ENCODE results near the gene CSNK2B. TPM values are rescaled to one million over a fixed set of nuclear protein-coding genes. Genes with fewer than 3 reads are reported as not detected.

The CSNK2B gene
- total RNA-seq (2022; extraction: Qiagen RNA extraction; ENCODE audit: low read depth): 168 to 197 TPM (median 178 TPM) in 5 replicates

DNA sequence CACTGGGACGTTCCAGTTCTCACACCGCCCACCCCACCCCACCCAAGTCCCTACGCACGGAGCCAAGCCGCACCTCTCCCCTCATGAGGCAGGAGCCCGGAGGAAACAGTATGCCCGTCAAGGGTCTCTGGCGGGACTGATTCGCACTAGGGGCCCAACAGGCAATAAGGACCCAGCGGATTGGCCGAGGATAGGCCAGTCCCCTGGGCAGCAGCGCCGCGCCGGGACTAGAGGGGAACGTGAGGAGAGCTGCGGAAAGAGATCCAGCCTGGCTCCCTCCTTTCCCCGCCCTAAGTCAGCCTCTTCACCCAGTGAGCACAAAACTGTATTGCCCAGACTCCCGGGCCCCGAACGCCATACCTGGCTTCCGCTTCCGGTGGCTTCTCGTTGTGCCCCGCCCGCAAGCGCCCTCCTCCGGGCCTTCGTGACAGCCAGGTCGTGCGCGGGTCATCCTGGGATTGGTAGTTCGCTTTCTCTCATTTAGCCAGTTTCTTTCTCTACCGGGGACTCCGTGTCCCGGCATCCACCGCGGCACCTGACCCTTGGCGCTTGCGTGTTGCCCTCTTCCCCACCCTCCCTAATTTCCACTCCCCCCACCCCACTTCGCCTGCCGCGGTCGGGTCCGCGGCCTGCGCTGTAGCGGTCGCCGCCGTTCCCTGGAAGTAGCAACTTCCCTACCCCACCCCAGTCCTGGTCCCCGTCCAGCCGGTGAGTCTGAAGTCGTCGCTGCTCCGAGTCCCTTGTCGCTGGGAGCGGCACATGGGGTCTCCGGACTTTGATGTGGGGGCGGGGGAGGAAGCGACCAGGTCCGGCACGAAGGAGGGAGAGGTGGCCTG lies at the start of gene CSNK2B:
TSS of gene CSNK2B (plus strand) at position 580 of the 836 bp plus-strand sequence. CDS start 752 bp downstream, outside the sequence.

DNA sequence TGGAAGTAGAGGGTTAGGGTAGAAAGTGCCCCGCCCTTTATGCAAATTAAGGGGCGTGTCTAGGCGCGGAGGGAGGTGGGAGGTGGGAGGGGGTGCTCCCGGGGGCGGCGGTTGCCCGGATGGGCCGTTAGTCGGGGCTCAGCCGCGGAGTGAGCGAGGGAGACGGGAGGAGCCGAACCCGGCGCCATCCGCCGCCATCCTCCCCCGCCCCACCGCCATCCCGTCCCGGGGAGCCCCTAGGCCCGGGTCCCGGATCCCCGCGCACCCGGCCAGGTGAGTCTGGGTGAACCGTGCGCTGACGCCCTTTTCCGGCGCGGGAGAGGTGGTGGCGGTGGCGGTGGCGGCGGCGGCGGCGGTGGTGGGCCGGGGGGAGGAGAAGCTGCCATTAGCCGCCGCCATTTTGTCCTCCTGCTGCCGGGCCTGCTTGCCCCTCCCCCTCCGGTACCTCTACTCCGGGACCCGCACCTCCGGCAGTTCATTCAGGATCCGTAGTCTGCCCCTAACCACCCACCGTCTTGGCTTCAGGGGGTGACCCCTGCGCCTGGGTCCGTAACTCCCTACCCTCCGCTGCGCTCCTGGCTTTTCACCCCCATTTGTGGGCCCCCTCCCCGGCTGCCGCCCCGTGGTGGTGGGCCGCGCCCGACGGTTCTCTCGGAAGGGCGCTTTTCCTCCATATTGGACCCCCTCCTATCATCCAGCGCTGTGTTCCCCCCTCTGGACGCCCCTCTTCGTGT lies 45.1 kb upstream of the CSNK2B start, which contains the start of gene PRRC2A:
TSS of gene PRRC2A (plus strand) at position 130 of the 734 bp plus-strand sequence. CDS start 2,075 bp downstream, outside the sequence.

DNA sequence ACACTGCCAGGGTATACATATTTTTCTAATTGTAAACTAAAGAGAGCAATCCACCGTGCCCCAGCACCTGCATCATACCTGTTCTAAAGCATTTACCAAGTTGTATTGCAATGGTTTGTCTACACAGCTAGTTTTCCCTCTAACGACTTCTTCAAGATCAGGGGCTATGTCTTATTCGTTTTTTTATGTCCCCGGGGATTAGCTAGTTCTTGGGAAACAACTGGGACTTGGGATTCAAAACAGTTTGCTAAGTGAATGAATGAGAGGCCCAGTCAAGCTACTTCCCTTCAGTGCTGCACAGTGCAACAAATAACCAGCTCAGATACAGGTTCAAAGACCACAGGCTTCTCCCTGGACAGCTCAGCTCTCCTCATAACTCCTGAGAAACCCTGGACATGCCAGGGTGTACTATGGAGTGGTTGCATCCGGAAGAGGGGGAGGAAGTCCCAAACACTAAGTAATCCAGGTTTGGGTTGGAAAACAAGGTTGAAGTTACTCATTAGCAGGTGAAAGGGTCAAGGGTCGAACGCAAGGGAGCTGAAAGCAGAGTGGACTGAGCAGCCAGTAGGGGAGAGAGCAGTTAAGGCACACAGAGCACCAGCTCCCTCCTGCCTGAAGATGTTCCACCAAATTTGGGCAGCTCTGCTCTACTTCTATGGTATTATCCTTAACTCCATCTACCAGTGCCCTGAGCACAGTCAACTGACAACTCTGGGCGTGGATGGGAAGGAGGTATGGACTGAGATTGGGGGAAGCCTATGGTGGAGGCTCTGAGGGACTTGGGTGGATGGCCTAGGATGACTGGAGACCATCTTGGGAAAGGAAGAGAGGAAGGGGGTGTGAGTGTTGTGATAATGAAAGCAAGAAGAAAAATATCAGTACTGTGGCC lies 10.3 kb upstream of the CSNK2B start, which contains the start of gene APOM:
TSS of gene APOM (plus strand) at position 546 of the 889 bp plus-strand sequence. CDS start at position 619, 73 bp downstream.

DNA sequence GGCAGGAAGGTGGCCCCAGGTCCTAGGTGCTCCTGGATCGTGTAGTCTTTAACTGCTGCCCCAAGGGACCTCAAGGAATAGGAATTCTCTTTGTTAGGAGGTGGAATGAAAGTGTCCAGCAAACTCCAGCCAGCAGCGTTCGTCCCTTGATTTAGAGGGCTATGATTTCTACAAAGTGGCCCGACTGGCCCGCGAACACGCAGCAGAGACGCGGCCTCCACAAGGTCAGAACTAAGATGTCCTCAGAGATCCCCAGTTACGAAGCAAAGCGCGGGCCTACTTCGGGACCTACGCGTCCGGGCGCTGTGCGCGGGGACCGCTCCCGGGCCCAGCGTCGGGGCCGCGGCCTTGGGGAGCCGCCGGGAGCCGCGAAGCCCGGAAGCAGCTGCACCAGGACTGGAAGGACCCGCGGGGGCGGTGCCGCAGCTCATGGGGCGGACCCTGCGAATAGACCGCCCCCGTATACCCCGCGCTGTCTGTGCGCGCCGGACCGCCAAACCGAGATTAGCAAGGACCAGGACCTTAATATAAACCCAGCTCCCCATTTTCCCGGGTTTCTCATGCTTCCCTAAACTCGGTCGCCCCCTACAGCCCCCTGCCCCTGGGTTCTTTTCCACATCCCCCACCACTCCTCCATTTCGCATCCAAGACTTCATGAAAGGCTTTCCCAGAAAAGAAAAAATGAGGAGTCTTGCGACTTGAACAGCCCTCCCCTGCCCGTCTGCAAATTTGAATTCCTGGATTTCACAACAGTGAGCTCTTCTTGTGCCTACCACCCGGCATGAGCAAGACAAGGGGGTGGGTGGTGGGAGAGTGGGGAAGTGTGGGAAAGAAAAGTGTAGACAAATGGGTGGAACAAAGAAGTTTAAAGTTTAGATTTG lies 5.3 kb upstream of the CSNK2B start, which contains the start of gene C6orf47:
TSS of gene C6orf47 (minus strand) at position 398 of the 881 bp plus-strand sequence. CDS start 831 bp downstream, outside the sequence.

DNA sequence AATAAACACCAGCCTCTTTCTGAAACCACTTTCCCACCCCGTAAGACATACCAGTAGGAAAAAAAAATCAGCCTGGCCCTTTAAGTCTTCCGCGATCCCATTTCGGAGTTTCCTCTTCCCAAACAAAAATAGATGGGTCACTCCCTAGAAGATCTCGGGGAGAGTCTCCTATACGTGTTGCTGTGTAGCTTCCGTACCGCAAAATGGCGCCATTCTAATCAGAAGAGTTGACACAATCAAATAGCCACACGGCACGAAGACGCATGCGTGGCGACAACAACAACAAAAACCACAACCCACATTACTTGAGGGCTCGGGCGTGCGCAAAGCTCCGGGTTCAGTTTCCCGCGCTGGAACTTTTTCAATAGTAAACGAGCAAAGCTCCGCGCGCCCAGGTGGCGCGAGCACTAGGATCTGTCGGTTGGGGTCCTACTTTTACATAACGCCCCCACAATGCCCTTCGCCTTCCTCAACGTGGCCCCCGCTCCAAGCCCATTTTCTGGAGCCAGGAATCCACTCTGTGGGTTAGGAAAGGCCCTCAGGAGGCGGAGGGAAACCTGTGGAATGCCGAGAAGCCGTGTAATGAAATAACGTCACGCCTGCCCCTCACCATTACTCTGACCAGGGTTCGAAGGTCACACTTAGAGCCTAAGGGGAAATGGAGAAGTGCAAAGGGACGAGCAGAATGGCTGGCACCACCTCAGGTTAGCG lies 935 bp upstream of the CSNK2B start, which contains the start of gene GPANK1:
TSS of gene GPANK1 (minus strand) at position 208 of the 711 bp plus-strand sequence. CDS start 519 bp downstream, outside the sequence.

DNA sequence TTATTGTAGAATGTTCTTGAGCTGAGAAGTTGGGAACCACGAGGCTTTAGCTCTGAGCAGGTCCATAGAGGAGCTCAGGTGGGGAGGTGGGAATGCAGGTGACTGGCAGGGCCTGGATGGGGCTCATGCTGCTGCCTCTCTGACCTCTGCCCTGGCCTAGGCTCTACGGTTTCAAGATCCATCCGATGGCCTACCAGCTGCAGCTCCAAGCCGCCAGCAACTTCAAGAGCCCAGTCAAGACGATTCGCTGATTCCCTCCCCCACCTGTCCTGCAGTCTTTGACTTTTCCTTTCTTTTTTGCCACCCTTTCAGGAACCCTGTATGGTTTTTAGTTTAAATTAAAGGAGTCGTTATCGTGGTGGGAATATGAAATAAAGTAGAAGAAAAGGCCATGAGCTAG lies 3.8 kb downstream of the CSNK2B start, which contains the start of gene LY6G5B:
TSS of gene LY6G5B (plus strand) at position 301 of the 400 bp plus-strand sequence. CDS start 975 bp downstream, outside the sequence.

DNA sequence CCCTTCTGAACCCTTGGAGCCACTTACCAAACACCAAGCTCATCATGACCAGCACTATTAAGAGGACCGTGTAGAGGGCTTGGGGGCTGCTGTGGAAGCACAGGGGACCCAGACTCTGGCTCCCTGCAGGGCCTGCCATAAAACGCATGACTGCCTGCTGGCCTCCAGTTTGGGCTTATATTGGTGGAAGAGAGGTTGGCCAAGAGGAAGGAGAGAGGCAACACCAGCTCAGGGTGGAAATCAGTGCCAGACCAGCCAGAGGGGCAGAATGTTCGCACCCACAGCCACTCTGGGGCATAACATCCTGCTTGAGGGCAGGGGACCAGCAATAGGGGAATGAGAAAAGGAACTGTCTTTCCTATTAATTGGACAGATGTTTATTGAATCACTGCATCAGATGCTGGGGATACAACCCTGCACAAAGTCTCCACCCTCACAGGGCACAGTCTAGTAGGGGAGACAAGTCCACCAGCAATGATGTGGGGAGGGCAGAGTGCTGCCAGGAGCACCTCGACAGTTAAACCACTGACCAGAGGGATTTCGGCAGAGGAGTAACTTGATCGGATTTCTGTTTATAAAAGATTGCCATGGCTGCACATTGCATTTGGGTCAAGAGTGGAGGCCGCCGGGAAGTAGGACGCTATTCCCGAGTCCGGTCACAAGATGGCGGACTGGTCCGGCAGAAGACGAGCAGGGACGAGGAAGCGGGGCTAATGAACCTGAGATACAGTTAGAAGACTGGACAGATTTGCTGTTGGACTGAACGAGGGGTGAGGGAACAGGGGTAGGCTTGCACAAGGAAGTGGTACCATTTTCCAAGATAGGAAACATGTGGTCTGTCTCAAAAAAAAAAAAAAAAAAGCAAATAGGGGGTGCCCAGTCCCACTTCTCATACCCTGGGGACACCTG lies 14.6 kb downstream of the CSNK2B start, which contains the start of gene LY6G5C:
TSS of gene LY6G5C (minus strand) at position 842 of the 909 bp plus-strand sequence. CDS start at position 148, 694 bp downstream.

DNA sequence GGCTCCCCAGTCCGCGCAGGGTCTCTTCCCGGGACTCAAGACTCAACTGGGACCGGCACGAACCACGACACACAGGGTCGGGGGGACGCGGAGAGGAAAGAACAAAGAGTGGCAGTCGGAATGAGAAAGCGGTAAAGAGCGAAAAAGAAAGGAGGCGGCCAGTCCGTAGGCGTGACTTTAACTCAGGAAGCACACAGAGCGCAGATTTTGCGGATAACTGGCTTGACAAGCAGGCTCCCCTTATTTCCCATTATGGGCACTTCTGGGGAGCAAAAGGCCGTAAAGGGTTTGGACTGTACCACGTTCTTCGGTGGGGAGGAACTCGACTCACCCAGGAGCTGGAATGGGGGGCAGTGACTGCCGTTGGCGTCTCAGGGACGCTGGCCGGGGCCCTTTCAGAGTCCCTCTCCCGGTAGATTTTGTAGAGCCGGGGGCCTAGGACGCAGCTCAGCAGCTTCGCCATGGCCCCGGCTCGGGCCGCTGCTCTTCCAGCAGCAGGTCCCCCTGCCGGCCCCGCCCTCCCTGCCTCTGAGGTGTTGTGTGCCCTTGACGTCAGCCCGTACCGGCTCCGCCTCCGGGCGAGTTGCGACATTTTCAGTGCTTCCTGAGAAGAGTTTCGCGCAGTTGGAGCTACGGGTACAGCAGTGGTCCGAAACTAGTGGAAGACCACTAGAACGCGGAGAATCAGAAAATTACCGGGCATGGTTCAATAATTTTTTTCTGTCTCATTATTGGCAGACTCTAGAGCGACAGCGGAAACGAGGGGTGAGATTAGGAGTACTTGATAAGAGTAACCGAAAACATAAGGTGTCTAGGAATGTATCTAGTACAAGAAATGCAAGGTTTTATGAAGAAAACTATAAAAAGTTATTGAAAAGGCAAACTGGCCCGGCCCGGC lies 37.2 kb downstream of the CSNK2B start, which contains the start of gene ABHD16A:
TSS of gene ABHD16A (minus strand) at position 506 of the 898 bp plus-strand sequence. CDS start at position 463, 43 bp downstream.

DNA sequence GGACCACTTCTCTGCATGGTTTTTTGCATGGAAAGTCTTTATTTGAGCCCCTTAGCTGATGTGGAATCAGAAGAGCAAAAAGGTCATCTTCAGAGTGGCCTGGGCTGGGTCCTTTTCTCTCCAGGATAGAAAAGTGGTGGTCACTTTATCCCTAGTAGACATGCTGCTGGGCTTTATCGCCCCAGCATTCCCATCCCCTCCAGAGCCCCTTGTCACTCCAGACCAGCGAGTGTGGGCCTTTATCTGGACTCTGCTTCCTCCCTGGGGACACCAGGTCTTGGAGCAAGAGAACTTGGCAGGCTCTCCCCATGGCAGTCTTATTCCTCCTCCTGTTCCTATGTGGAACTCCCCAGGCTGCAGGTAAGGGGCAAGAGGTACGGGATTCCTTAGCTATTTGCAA lies 40.7 kb downstream of the CSNK2B start, which contains the start of gene LY6G6F:
TSS of gene LY6G6F (plus strand) at position 268 of the 400 bp plus-strand sequence. CDS start at position 309, 41 bp downstream.

DNA sequence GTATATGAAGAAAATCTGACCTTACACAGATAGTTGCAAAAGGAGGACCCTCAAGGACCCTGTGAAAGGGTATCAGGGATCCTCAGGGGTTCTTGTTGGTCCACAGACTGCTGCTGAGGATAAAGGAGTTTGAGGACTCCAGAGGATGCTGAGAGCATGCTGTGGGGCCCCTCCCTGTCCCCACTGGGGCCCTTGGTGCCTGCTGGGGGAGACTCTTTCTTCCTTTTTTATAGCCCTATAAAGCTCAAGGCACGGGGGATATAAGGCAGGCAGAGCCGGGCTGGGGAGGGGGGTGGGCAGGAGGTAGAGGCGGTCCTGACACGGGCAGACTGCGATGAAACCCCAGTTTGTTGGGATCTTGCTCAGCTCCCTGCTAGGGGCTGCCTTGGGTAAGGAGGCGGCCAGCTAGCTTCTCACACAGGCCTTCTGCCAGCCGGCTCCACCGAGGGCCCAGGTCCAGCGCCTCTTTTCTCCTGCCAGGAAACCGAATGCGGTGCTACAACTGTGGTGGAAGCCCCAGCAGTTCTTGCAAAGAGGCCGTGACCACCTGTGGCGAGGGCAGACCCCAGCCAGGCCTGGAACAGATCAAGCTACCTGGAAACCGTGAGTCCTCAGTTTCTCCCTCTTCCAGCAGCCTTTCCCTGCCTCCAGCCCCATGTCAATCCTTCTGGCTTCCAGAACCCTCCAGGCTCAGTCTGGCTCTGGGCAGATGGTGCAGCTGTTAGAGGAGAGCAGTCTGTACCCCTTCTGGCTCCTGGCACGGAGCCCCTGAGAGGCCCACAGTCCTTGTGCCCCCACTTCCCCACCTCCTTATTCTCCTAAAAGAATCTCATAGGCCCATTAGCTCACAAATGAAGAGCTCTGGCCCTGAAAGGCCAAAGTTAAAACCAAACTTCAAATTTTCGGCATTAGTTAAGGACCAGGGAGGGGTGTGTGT lies 49.4 kb downstream of the CSNK2B start, which contains the start of gene LY6G6D:
TSS of gene LY6G6D (plus strand) at position 327 of the 937 bp plus-strand sequence. CDS start at position 335, 8 bp downstream.

Other genes with a start within 250 kb of the CSNK2B start
- gene MICB, start 167.9 kb upstream of the CSNK2B start, total RNA-seq (2022; extraction: Qiagen RNA extraction; ENCODE audit: low read depth): 6.0 to 8.4 TPM (median 7.5 TPM) in 5 replicates
- not detected in 5 replicates for gene MCCD1, start 137.1 kb upstream of the CSNK2B start, total RNA-seq (2022; extraction: Qiagen RNA extraction; ENCODE audit: low read depth)
- 340 to 430 TPM (median 406 TPM) in 5 replicates for gene DDX39B, start 124.1 kb upstream of the CSNK2B start, total RNA-seq (2022; extraction: Qiagen RNA extraction; ENCODE audit: low read depth)
- gene ATP6V1G2, start 119.5 kb upstream of the CSNK2B start, total RNA-seq (2022; extraction: Qiagen RNA extraction; ENCODE audit: low read depth): 0.48 to 0.86 TPM (median 0.65 TPM) in 5 replicates
- 9.3 to 11.8 TPM (median 11.3 TPM) in 5 replicates for gene NFKBIL1, start 118.5 kb upstream of the CSNK2B start, total RNA-seq (2022; extraction: Qiagen RNA extraction; ENCODE audit: low read depth)
- gene LTA, start 93.8 kb upstream of the CSNK2B start, total RNA-seq (2022; extraction: Qiagen RNA extraction; ENCODE audit: low read depth): 0.10 TPM in 1 of 5 replicates, not detected in the others
- gene TNF, start 90.5 kb upstream of the CSNK2B start, total RNA-seq (2022; extraction: Qiagen RNA extraction; ENCODE audit: low read depth): 0.10 to 0.19 TPM in 2 of 5 replicates, not detected in the others
- gene LTB, start 83.7 kb upstream of the CSNK2B start, total RNA-seq (2022; extraction: Qiagen RNA extraction; ENCODE audit: low read depth): 0.25 to 0.57 TPM (median 0.49 TPM) in 4 of 5 replicates, not detected in the other
- gene LST1, start 79.8 kb upstream of the CSNK2B start, total RNA-seq (2022; extraction: Qiagen RNA extraction; ENCODE audit: low read depth): 0.28 to 1.3 TPM in 2 of 5 replicates, not detected in the others
- not detected in 5 replicates for gene NCR3, start 73.1 kb upstream of the CSNK2B start, total RNA-seq (2022; extraction: Qiagen RNA extraction; ENCODE audit: low read depth)
- gene AIF1, start 50.8 kb upstream of the CSNK2B start, total RNA-seq (2022; extraction: Qiagen RNA extraction; ENCODE audit: low read depth): not detected in 5 replicates
- 64.9 to 89.6 TPM (median 85.2 TPM) in 5 replicates for gene PRRC2A, start 45.4 kb upstream of the CSNK2B start, total RNA-seq (2022; extraction: Qiagen RNA extraction; ENCODE audit: low read depth)
- 107 to 155 TPM (median 142 TPM) in 5 replicates for gene BAG6, start 13.4 kb upstream of the CSNK2B start, total RNA-seq (2022; extraction: Qiagen RNA extraction; ENCODE audit: low read depth)
- 2.8 to 3.3 TPM (median 2.9 TPM) in 5 replicates for gene APOM, start 10.2 kb upstream of the CSNK2B start, total RNA-seq (2022; extraction: Qiagen RNA extraction; ENCODE audit: low read depth)
- 10.4 to 12.9 TPM (median 12.5 TPM) in 5 replicates for gene C6orf47, start 5.3 kb upstream of the CSNK2B start, total RNA-seq (2022; extraction: Qiagen RNA extraction; ENCODE audit: low read depth)
- 10.0 to 13.7 TPM (median 13.3 TPM) in 5 replicates for gene GPANK1, start 1.1 kb upstream of the CSNK2B start, total RNA-seq (2022; extraction: Qiagen RNA extraction; ENCODE audit: low read depth)
- gene LY6G5B, start 3.9 kb downstream of the CSNK2B start, total RNA-seq (2022; extraction: Qiagen RNA extraction; ENCODE audit: low read depth): 3.7 to 6.0 TPM (median 4.3 TPM) in 5 replicates
- 0.77 to 1.9 TPM (median 1.2 TPM) in 5 replicates for gene LY6G5C, start 15.0 kb downstream of the CSNK2B start, total RNA-seq (2022; extraction: Qiagen RNA extraction; ENCODE audit: low read depth)
- gene ABHD16A, start 37.2 kb downstream of the CSNK2B start, total RNA-seq (2022; extraction: Qiagen RNA extraction; ENCODE audit: low read depth): 14.1 to 20.1 TPM (median 18.3 TPM) in 5 replicates
- gene LY6G6F, start 40.8 kb downstream of the CSNK2B start, total RNA-seq (2022; extraction: Qiagen RNA extraction; ENCODE audit: low read depth): not detected in 5 replicates
- gene LY6G6D, start 49.3 kb downstream of the CSNK2B start, total RNA-seq (2022; extraction: Qiagen RNA extraction; ENCODE audit: low read depth): not detected in 5 replicates
- gene LY6G6C, start 55.7 kb downstream of the CSNK2B start, total RNA-seq (2022; extraction: Qiagen RNA extraction; ENCODE audit: low read depth): 0.20 TPM in 1 of 5 replicates, not detected in the others
- gene MPIG6B, start 57.3 kb downstream of the CSNK2B start, total RNA-seq (2022; extraction: Qiagen RNA extraction; ENCODE audit: low read depth): not detected in 5 replicates
- 26.5 to 32.4 TPM (median 29.4 TPM) in 5 replicates for gene DDAH2, start 63.2 kb downstream of the CSNK2B start, total RNA-seq (2022; extraction: Qiagen RNA extraction; ENCODE audit: low read depth)
- 476 to 542 TPM (median 495 TPM) in 5 replicates for gene CLIC1, start 70.5 kb downstream of the CSNK2B start, total RNA-seq (2022; extraction: Qiagen RNA extraction; ENCODE audit: low read depth)
- gene MSH5, start 73.9 kb downstream of the CSNK2B start, total RNA-seq (2022; extraction: Qiagen RNA extraction; ENCODE audit: low read depth): 10.2 to 14.3 TPM (median 13.0 TPM) in 5 replicates
- 2.0 to 4.2 TPM (median 3.7 TPM) in 5 replicates for gene SAPCD1, start 96.6 kb downstream of the CSNK2B start, total RNA-seq (2022; extraction: Qiagen RNA extraction; ENCODE audit: low read depth)
- 1.2 to 2.0 TPM (median 1.7 TPM) in 5 replicates for gene VWA7, start 111.2 kb downstream of the CSNK2B start, total RNA-seq (2022; extraction: Qiagen RNA extraction; ENCODE audit: low read depth)
- gene VARS1, start 129.7 kb downstream of the CSNK2B start, total RNA-seq (2022; extraction: Qiagen RNA extraction; ENCODE audit: low read depth): 50.9 to 59.8 TPM (median 55.8 TPM) in 5 replicates
- 54.4 to 77.8 TPM (median 60.7 TPM) in 5 replicates for gene LSM2, start 140.9 kb downstream of the CSNK2B start, total RNA-seq (2022; extraction: Qiagen RNA extraction; ENCODE audit: low read depth)
- gene HSPA1L, start 149.2 kb downstream of the CSNK2B start, total RNA-seq (2022; extraction: Qiagen RNA extraction; ENCODE audit: low read depth): 1.2 to 1.5 TPM (median 1.2 TPM) in 5 replicates
- 157 to 340 TPM (median 232 TPM) in 5 replicates for gene HSPA1A, start 149.5 kb downstream of the CSNK2B start, total RNA-seq (2022; extraction: Qiagen RNA extraction; ENCODE audit: low read depth)
- gene HSPA1B, start 161.7 kb downstream of the CSNK2B start, total RNA-seq (2022; extraction: Qiagen RNA extraction; ENCODE audit: low read depth): 120 to 260 TPM (median 177 TPM) in 5 replicates
- 21.7 to 35.4 TPM (median 28.7 TPM) in 5 replicates for gene NEU1, start 196.7 kb downstream of the CSNK2B start, total RNA-seq (2022; extraction: Qiagen RNA extraction; ENCODE audit: low read depth)
- gene SLC44A4, start 212.9 kb downstream of the CSNK2B start, total RNA-seq (2022; extraction: Qiagen RNA extraction; ENCODE audit: low read depth): 0.07 to 0.30 TPM in 2 of 5 replicates, not detected in the others
- 22.5 to 32.0 TPM (median 30.5 TPM) in 5 replicates for gene EHMT2, start 231.6 kb downstream of the CSNK2B start, total RNA-seq (2022; extraction: Qiagen RNA extraction; ENCODE audit: low read depth)
- gene ZBTB12, start 236.0 kb downstream of the CSNK2B start, total RNA-seq (2022; extraction: Qiagen RNA extraction; ENCODE audit: low read depth): 3.1 to 4.9 TPM (median 4.2 TPM) in 5 replicates